HG03066 (cell line): ENCODE measurements around the gene RNF111.
A peak's percentile ranks its signal among the peaks of the same experiment; 100 is the strongest.

Experiments used
- ATAC-seq: cut with Tn5 transposase; IDR thresholded peaks from one replicate; pipeline ENCODE4 v1.9.1; 2021; ENCODE audit warnings: low read depth; ENCODE audit not compliant: unreplicated experiment

RNF111 gene

GRCh38 chr15:58987491-58988005 lies at the start of gene RNF111:
Gene RNF111, plus strand, starts transcription at chr15:58987663. Its CDS starts 43,160 bp downstream, at chr15:59030823.
- peak; percentile 77 for ATAC-seq

- ATAC-seq = no peak
Measured at GRCh38 chr15:58947179-58947578, 40.3 kb upstream of the RNF111 start.

GRCh38 chr15:58951388-58952007 lies 36.0 kb upstream of the RNF111 start:
- no peak for ATAC-seq

- ATAC-seq = no peak
Measured at GRCh38 chr15:58952751-58953150, 34.7 kb upstream of the RNF111 start.

GRCh38 chr15:58957101-58957973 lies 30.1 kb upstream of the RNF111 start:
- no peak for ATAC-seq

GRCh38 chr15:58958811-58959210 lies 28.7 kb upstream of the RNF111 start:
- ATAC-seq = no peak

GRCh38 chr15:58962136-58962535 lies 25.3 kb upstream of the RNF111 start:
- ATAC-seq = no peak

GRCh38 chr15:58962662-58963565 lies 24.5 kb upstream of the RNF111 start:
- ATAC-seq = no peak

- no peak for ATAC-seq
Measured at GRCh38 chr15:58966698-58967097, 20.8 kb upstream of the RNF111 start.

GRCh38 chr15:58967479-58967878 lies 20.0 kb upstream of the RNF111 start:
- ATAC-seq = no peak

GRCh38 chr15:58977887-58978286 lies 9.6 kb upstream of the RNF111 start:
- ATAC-seq = no peak

- no peak for ATAC-seq
Measured at GRCh38 chr15:58980351-58980939, 7.0 kb upstream of the RNF111 start.

GRCh38 chr15:58981808-58982475 lies 5.5 kb upstream of the RNF111 start:
- no peak for ATAC-seq

- ATAC-seq = no peak
Measured at GRCh38 chr15:58983261-58983660, 4.2 kb upstream of the RNF111 start.

GRCh38 chr15:58985443-58985842 lies 2.0 kb upstream of the RNF111 start:
- no peak for ATAC-seq

- ATAC-seq = no peak
Measured at GRCh38 chr15:58987036-58987435, 427 bp upstream of the RNF111 start.

- ATAC-seq = peak; percentile 50
Measured at GRCh38 chr15:58988006-58988785, 733 bp downstream of the RNF111 start.

- no peak for ATAC-seq
Measured at GRCh38 chr15:58992181-58992580, 4.7 kb downstream of the RNF111 start.

- no peak for ATAC-seq
Measured at GRCh38 chr15:58994906-58995453, 7.5 kb downstream of the RNF111 start.
